Parathyroid adenoma (tissue), 2 donors: ENCODE data around the gene FNDC3B.
"Not testable (repeated sequence)": the region's sequence is repeated elsewhere in the genome, so short reads cannot be mapped to it uniquely, and the experiment has no call there.

Experiments
- H2AFZ ChIP-seq: fragments of 300-600 bp; sonication (generic); one replicate; pipeline ENCODE4 v1.7.0; 2017; ENCODE audit warnings: antibody characterized with exemption, mild to moderate bottlenecking
- H3K27ac ChIP-seq: fragments of 300-600 bp; sonication (generic); one replicate; pipeline ENCODE4 v1.7.0; 2017
- H3K27me3 ChIP-seq: fragments of 300-600 bp; sonication (generic); one replicate; pipeline ENCODE4 v1.7.0; 2017; ENCODE audit warnings: low read length; ENCODE audit not compliant: control insufficient read depth, insufficient read depth
- H3K36me3 ChIP-seq: fragments of 300-600 bp; sonication (generic); one replicate; pipeline ENCODE4 v1.7.0; 2017; ENCODE audit warnings: low read length; ENCODE audit not compliant: control insufficient read depth, insufficient read depth
- H3K4me1 ChIP-seq: fragments of 300-600 bp; sonication (generic); one replicate; pipeline ENCODE4 v1.7.0; 2017; ENCODE audit warnings: control low read depth
- H3K4me2 ChIP-seq: fragments of 300-600 bp; sonication (generic); one replicate; pipeline ENCODE4 v1.7.0; 2017; ENCODE audit warnings: low read length
- H3K4me3 ChIP-seq: fragments of 300-600 bp; sonication (generic); one replicate; pipeline ENCODE4 v1.7.0; 2017; ENCODE audit warnings: low read depth, low read length
- H3K79me2 ChIP-seq: fragments of 300-600 bp; sonication (generic); one replicate; pipeline ENCODE4 v1.7.0; 2017; ENCODE audit warnings: control low read depth
- H3K9ac ChIP-seq: fragments of 300-600 bp; sonication (generic); one replicate; pipeline ENCODE4 v1.7.0; 2017; ENCODE audit warnings: mild to moderate bottlenecking
- H3K9me3 ChIP-seq: fragments of 300-600 bp; sonication (generic); one replicate; pipeline ENCODE4 v1.7.0; 2017; ENCODE audit warnings: low read length; ENCODE audit not compliant: control insufficient read depth
- TF ChIP-seq, protein P1 (sequence below): fragments of 300-600 bp; sonication (generic); IDR thresholded peaks from one replicate; pipeline ENCODE4 v1.7.0; 2017; ENCODE audit warnings: antibody characterized with exemption, mild to moderate bottlenecking
- donor health status: primary hyperparathyroidism.

The FNDC3B gene

GRCh38 chr3:171996178-171996817 lies 43.1 kb upstream of the FNDC3B start:
- no peak overlapping the region for H3K9ac ChIP-seq
- TF ChIP-seq, protein P1, sequence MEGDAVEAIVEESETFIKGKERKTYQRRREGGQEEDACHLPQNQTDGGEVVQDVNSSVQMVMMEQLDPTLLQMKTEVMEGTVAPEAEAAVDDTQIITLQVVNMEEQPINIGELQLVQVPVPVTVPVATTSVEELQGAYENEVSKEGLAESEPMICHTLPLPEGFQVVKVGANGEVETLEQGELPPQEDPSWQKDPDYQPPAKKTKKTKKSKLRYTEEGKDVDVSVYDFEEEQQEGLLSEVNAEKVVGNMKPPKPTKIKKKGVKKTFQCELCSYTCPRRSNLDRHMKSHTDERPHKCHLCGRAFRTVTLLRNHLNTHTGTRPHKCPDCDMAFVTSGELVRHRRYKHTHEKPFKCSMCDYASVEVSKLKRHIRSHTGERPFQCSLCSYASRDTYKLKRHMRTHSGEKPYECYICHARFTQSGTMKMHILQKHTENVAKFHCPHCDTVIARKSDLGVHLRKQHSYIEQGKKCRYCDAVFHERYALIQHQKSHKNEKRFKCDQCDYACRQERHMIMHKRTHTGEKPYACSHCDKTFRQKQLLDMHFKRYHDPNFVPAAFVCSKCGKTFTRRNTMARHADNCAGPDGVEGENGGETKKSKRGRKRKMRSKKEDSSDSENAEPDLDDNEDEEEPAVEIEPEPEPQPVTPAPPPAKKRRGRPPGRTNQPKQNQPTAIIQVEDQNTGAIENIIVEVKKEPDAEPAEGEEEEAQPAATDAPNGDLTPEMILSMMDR = no peak
- H3K36me3 ChIP-seq = no peaks in the 10 kb centered on the region
- no peaks in the 10 kb centered on the region for H3K79me2 ChIP-seq
- no peaks in the 10 kb centered on the region for H3K4me1 ChIP-seq
- H3K4me3 ChIP-seq = no peak overlapping the region
- no peaks in the 10 kb centered on the region for H3K9me3 ChIP-seq
- H2AFZ ChIP-seq = no peak overlapping the region
- no peaks in the 10 kb centered on the region for H3K27me3 ChIP-seq
- no peak overlapping the region for H3K4me2 ChIP-seq
- no peak overlapping the region for H3K27ac ChIP-seq

DNA sequence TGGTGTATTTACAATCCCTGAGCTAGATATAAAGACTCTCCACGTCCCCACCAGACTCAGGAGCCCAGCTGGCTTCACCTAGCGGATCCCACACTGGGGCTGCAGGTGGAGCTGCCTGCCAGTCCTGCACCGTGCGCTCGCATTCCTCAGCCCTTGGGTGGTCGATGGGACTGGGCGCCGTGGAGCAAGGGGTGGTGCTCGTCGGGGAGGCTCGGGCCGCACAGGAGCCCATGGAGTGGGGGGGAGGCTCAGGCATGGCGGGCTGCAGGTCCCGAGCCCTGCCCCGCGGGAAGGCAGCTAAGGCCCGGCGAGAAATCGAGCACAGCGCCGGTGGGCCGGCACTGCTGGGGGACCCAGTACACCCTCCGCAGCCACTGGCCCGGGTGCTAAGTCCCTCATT lies 40.6 kb upstream of the FNDC3B start:
- not testable (repeated sequence) for H3K4me2 ChIP-seq, H3K9me3 ChIP-seq, H2AFZ ChIP-seq, H3K79me2 ChIP-seq, H3K4me1 ChIP-seq, H3K36me3 ChIP-seq, H3K4me3 ChIP-seq, H3K27ac ChIP-seq, H3K9ac ChIP-seq, H3K27me3 ChIP-seq

GRCh38 chr3:172001616-172002015 lies 37.8 kb upstream of the FNDC3B start:
- H3K9me3 ChIP-seq, H3K36me3 ChIP-seq, H2AFZ ChIP-seq, H3K4me1 ChIP-seq, H3K9ac ChIP-seq, H3K4me2 ChIP-seq, H3K27me3 ChIP-seq, H3K27ac ChIP-seq, H3K79me2 ChIP-seq, H3K4me3 ChIP-seq: not testable (repeated sequence)

GRCh38 chr3:172002512-172003078 lies 36.8 kb upstream of the FNDC3B start:
- Histone ChIP-seq H3K4me2 (no peak overlapping the region), H3K9ac (no peak overlapping the region), H3K4me1 (no peaks in the 10 kb centered on the region), H2AFZ (no peak overlapping the region), H3K9me3 (no peaks in the 10 kb centered on the region), H3K79me2 (no peaks in the 10 kb centered on the region), H3K36me3 (no peaks in the 10 kb centered on the region), H3K4me3 (no peak overlapping the region), H3K27ac (no peak overlapping the region), H3K27me3 (no peaks in the 10 kb centered on the region)
- TF ChIP-seq, protein P1 = no peak

DNA sequence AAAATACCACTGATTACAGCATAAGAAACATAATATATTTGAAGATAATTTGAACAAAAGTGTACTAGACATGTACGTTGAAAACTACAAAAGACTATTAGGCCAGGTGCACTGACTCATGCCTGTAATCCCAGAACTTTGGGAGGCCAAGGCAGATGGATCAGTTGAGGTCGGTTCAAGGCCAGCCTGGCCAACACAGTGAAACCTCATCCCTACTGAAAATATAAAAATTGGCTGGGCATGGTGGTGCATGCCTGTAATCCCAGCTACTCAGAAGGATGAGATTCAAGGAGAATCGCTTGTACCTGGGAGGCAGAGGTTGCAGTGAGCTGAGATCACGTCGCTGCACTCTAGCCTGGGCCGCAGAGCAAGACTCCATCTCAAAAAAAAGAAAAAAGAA lies 36.2 kb upstream of the FNDC3B start:
- H2AFZ ChIP-seq = no peak overlapping the region
- H3K4me1 ChIP-seq = no peaks in the 10 kb centered on the region
- no peak overlapping the region for H3K4me2 ChIP-seq
- H3K4me3 ChIP-seq = no peak overlapping the region
- TF ChIP-seq, protein P1 = no peak
- no peak overlapping the region for H3K9ac ChIP-seq
- no peak overlapping the region for H3K27ac ChIP-seq
- H3K79me2 ChIP-seq = no peaks in the 10 kb centered on the region
- no peaks in the 10 kb centered on the region for H3K27me3 ChIP-seq
- H3K9me3 ChIP-seq = no peaks in the 10 kb centered on the region
- no peaks in the 10 kb centered on the region for H3K36me3 ChIP-seq

DNA sequence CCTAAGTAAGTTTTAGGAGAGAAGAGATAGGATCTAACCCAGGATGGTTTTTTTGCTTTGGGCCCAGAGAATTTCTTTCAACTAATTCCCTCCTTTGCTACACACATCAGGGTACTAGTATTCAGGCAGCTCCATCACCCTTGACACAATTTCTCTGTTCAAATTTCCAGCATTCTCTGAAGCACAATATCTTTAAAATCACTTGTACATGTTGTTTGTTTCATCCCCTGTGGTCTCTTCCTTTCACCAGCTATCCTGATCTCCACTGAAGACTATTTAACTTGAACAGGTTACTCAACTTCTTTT lies 32.4 kb upstream of the FNDC3B start:
- no peaks in the 10 kb centered on the region for H3K36me3 ChIP-seq
- no peak overlapping the region for H3K4me2 ChIP-seq
- no peaks in the 10 kb centered on the region for H3K79me2 ChIP-seq
- H3K4me3 ChIP-seq = no peak overlapping the region
- no peak overlapping the region for H2AFZ ChIP-seq
- H3K9me3 ChIP-seq = no peaks in the 10 kb centered on the region
- H3K27ac ChIP-seq = no peak overlapping the region
- no peaks in the 10 kb centered on the region for H3K27me3 ChIP-seq
- H3K4me1 ChIP-seq = no peaks in the 10 kb centered on the region
- TF ChIP-seq, protein P1 = no peak
- no peak overlapping the region for H3K9ac ChIP-seq
